Hematopoietic multipotent progenitor cell treated with erythropoietin and hydrocortisone succinate and interleukin-3 and kit ligand, for 6 days (in vitro differentiated cells): ENCODE measurements around the gene SLC35G6.
A peak's percentile ranks its signal among the peaks of the same experiment; 100 is the strongest.
"Not testable (repeated sequence)": the region's sequence is repeated elsewhere in the genome, so short reads cannot be mapped to it uniquely, and the experiment has no call there.

Source experiments
- DNase-seq: peaks from one replicate; pipeline ENCODE4 v3.0.0-alpha.2; 2015

The SLC35G6 gene

DNA sequence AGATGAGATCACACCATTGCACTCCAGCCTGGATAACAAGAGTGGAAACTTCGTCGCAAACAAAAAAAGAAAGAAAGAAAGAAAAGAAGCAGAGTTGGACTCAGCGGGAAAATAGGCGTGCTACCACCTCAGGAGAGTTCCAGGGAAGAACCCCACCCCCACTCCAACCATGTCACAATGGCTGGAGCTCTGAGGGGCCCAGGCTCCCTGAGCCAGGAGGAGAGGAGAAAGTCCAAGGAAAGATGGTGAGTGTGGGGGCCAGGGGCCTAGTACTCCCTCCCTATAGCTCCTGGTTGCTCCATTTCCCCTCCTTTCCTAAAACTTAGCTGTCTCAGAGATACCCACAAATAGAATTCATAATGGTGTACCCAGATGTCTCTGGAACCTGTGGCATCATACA, at the start of gene SLC35G6:
SLC35G6 (plus strand) TSS at position 172 of the 400 bp plus-strand sequence; CDS start at position 243, 71 bp downstream.
- not testable (repeated sequence) for DNase-seq

DNA sequence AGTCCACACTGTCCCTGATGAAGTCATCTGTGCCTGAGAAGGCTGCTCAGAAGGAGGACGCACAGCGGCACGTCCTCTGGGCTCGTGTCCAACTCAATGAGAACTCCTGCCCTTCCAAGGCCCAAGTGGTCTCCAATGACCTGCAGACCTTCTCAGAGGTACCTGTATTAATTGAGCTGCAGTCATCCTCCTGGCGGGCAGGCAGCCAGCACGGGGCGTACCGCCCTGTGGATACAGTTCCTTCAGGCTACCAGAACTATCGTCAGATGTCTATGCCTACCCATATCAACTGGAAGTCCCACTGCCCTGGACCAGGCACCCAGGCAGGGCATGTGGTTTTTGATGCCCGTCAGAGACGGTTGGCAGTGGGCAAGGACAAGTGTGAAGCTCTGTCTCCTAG, 49.0 kb upstream of the SLC35G6 start:
- no peak for DNase-seq

DNA sequence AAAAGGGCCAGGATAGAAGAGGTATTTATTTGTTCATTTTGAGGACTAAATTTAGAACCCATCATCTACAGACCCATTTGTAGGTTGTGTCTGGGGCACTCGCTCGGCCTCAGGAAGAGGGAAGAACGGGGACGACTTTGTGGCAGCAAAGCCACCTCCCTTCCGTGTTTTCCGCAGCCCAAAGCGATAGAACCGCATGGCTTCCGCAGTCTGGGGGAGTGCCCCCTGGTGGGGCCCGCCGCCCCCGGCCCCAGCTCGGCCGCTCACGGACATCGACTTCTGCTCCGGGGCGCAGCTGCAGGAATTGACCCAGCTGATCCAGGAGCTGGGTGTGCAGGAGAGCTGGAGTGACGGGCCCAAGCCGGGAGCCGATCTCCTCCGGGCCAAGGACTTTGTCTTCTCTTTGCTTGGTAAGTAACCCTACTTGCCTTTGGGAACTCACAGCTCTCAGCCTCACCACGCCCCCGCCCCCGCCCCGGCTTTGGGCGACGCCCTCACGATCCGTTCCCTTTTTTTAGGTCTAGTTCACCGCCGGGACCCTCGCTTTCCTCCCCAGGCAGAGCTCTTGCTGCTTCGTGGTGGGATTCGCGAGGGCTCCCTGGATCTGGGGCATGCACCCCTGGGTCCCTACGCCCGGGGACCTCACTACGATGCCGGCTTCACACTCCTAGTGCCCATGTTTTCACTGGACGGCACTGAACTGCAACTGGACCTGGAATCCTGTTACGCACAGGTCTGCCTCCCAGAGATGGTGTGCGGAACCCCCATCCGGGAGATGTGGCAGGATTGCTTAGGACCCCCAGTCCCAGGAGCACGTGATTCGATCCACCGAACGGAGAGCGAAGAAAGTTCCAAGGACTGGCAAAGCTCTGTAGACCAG, 45.3 kb upstream of the SLC35G6 start:
- peak; percentile 84 for DNase-seq

DNA sequence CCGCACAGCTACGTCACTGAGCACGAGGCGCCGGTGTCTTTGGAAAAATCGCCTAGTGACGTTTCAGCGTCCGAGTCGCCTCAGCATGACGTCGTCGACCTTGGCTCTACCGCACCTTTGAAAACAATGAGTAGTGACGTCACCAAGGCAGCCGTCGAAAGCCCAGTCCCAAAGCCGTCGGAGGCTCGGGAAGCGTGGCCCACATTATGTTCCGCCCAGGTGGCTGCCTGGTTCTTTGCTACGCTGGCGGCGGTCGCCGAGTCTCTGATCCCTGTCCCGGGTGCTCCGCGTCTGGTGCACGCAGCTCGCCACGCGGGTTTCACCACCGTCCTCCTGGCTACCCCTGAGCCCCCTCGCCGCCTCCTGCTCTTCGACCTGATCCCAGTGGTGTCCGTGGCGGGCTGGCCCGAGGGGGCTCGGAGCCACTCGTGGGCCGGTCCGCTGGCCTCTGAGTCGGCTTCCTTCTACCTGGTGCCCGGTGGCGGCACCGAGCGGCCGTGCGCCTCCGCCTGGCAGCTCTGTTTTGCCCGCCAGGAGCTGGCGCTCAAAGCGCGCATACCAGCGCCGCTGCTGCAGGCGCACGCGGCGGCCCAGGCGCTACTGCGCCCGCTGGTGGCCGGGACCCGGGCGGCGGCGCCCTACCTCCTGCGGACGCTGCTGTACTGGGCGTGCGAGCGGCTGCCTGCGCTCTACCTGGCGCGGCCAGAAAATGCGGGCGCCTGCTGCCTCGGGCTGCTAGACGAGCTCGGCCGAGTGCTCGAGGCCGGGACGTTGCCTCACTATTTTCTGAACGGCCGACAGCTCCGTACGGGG, 44.5 kb upstream of the SLC35G6 start:
- DNase-seq: peak; percentile 90

DNA sequence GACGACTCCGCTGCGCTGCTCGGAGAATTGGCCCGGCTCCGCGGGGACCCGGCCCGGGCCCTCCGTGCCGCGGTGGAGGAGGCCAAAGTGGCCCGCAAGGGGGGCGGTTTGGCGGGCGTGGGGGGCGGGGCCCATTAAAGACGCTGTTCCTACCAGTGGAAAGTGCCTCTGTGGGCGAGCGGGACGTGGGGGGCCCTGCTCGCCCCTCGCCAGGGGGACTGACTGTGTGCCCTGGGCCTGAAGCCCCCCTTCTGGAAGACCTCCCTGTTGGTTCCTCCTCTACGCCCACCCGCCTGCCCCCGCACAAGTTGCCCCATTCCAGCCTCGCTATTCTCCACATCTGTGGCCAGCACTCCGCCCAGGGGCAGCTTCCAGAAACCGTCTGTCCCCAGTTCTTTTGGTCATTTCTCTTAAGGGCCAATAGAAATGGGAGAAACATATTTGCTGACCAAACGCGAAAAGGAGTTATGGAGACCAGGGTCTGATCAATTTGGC, 43.8 kb upstream of the SLC35G6 start:
- no peak for DNase-seq

DNA sequence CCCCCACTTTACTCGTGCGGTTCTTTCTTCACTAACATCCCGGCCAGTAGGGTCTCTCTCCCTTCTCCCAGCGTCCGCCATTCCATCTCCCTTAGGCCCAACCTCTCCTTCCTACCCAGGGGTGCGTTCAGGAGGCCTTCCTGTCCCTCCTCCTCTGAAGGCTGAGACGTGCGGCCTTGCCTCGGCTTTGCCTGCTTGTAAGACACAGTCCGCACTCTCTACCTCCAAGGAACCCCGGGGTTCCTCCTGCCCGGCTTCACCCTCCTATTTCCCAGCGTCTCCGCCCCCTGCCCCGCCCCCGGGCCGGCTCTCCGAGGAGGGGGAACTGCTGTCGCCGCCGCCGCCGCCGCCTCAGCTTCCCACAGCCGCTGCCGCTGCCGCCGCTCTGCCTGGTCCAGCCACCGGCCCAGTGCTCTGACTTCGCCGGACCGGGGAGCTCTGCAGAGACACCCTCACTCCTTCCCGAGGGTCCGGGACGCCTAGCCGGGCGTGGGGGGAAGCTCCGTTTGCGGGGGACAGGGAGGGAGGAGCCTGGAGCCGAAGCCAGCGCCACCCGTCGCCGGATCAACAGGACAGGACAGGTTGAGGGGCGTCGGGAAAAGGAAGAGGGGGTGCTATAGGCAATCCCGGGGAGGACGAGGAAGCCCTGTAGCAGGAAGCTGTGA, 43.2 kb upstream of the SLC35G6 start:
- DNase-seq: peak; percentile 62

DNA sequence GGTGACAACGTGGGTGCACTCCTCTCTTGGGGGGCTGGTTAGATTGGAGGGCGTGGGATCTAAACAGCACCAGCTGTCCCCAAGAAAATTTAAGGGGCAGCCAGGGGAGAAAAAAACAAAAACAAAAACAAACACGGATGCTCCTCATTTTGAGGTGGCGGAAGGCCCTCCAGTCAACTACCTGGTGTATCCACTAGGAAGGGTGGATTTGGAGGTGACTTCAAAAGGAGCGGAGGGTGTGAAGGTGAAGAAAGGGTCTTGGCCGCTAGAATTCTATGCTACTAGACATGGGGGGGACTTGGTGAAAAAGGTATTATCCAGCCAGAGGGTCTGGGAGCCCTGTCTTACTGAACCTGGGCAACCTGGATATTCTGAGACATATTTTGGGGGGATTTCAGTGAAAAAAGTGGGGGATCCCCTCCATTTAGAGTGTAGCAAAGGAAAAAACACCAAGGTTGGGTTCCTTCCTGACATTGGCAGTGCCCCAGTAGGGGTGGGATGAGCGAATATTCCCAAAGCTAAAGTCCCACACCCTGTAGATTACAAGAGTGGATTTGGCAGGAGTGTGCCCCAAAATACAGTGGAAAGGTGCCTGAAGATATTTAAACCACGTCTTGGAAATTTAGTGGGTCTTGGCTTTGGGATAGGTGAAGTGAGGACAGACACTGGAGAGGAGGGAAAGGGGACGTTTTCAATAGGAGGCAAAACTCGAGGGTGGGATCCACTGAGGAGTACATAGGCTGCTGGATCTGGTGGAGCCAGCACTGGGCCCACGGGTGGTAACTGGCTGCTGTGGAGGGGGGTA, 42.4 kb upstream of the SLC35G6 start:
- DNase-seq: no peak

DNA sequence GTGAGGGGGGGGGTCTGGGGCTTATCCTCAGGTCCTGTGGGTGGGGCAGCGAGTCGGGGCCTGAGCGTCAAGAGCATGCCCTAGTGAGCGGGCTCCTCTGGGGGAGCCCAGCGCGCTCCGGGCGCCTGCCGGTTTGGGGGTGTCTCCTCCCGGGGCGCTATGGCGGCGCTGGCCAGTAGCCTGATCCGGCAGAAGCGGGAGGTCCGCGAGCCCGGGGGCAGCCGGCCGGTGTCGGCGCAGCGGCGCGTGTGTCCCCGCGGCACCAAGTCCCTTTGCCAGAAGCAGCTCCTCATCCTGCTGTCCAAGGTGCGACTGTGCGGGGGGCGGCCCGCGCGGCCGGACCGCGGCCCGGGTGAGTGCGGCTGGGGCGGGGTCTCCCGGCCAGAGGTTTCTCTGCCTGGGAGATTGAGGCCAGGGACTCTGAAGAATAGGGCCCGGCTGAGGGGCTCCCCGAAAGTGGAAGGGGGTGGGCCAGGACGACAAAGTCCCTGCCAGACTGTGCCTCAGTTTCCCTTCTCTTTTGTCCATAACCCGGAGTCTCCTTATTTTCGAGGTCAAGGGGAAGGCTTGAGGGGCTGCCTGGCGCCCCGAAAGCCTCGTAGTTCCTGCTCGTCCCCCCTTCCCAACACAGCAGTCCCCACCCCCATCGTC, 41.7 kb upstream of the SLC35G6 start, which contains the start of gene FGF11:
FGF11 (plus strand) TSS at position 51 of the 651 bp plus-strand sequence; CDS start at position 160, 109 bp downstream.
- no peak for DNase-seq

DNA sequence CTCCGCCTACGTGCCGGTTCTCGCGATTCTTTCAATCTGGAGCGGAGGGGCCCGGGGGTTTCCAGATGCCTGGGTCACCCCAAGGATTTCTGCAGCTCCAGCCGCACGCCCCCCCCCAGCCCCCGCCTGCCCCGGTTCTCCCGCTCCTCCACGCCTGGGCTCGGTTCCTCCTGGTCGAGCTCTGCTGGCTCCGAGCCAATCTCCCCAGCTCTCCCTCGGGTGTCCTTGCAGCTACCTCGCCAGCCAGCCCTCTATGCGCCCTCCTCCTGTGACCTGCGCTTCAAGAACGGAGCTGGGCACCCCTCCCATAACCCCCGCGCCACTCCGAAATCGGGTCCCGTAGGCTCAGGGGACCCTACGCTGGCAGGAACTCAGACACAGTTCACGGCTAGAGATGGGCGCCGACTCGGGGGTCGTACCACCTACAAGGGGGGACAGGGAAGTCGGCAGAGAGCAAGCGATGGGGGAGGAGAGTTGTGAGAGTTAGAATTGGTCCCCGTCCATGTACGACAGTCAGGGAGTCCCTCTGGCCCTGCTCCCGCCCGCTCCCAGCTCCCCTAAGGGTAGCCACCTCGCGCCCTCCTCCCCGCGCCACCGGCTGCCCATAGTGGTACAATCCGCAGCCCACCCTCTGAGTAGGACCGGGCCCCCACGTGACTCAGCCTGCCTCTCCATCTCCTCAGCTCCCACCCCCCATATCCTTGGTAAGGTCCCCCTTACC, 41.0 kb upstream of the SLC35G6 start:
- peak; percentile 54 for DNase-seq

DNA sequence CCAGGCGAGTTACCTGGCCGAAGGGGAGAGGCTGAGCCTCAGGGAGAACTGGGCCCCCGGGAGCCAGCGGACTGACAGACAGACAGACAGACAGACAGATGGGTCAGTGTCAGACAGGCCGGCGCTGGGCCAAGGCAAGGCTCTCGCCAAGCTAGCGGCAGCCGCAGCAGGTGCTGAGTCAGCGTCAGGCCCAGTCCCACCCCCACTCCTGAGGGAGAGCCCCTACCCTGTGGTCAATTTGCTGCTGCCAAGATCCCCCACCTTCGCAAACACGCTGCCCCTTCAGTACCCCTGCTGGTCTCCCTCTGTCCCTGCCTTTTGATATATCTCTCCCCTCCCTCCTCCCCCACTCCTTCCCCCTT, 40.4 kb upstream of the SLC35G6 start:
- peak; percentile 51 for DNase-seq

DNA sequence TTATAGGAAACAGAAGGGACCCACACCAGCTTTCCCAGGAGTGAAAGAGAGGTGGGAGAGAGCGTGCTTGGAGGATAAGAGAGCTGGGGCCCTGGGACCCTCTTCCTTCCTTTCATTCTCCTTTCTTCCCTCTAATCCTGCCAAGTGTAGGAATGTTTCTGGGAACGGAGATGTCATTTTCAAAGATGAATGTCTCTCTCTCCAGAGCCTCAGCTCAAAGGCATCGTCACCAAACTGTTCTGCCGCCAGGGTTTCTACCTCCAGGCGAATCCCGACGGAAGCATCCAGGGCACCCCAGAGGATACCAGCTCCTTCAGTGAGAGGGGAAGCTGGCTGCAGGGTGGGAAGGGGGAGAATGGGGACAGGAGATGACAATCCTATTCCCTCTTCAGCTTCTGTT, 40.0 kb upstream of the SLC35G6 start:
- DNase-seq: no peak

DNA sequence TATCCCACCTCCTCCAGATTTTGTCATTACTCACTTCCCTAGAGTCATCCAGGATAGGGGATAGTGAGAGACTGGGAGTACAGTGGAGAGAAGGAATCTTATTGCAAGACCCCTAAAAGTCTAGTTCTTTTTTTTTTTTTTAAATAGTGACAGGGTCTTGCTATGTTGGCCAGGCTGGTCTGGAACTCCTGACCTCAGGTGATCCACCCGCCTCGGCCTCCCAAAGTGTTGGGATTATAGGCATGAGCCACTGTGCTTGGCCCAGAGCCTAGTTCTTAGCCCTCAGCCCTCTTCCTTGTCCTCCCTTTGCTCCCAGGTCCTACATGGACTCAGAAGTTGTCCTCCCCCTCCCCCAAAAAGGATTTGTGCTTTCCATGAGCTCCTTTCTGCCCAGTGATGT, 39.1 kb upstream of the SLC35G6 start:
- DNase-seq: no peak

DNA sequence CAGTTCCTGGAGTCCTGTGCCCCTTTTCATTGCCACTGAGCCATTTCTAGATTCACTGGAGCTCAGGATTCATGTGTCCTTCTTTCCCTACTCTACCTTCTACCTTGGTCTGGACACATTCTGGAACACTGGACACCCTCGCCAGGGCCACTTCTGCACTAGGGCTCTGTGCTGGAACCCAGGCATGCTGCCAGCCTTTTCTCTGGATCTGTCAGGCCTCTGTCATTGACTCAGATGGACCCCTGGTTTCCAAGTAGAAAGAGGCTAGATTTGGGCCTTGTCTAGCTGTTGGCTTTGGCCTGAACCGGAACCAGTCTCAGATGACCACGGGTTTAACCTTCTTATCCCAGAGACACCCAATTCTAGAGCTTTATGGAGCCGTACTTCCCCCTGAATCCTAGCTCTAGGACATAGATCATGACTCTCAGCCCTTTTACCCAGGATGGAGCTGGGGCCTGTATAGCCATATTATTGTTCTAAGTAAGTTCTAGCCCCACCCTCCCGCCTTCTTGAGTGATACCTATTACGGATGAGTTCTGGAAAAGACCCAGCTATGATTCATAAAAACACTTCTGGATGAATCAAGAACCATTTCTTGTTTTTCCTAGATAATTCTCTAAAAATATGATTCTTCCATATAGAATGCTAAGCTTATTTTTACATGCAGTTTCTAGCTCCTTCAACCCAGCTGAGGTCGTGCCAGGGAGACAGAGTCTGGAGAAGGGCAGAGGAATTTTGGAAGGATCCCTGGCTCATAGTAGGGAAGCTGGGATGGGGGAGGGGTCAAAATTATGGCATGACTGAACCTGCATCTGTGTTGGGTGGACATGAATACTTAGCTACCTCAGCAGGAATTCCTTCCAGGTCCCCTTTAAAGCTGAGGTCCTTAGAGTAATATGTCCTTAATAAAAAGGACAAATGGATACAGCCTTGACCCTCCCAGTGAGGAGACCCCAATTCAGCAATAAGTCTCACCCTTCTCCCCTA, 37.5 kb upstream of the SLC35G6 start:
- no peak for DNase-seq

DNA sequence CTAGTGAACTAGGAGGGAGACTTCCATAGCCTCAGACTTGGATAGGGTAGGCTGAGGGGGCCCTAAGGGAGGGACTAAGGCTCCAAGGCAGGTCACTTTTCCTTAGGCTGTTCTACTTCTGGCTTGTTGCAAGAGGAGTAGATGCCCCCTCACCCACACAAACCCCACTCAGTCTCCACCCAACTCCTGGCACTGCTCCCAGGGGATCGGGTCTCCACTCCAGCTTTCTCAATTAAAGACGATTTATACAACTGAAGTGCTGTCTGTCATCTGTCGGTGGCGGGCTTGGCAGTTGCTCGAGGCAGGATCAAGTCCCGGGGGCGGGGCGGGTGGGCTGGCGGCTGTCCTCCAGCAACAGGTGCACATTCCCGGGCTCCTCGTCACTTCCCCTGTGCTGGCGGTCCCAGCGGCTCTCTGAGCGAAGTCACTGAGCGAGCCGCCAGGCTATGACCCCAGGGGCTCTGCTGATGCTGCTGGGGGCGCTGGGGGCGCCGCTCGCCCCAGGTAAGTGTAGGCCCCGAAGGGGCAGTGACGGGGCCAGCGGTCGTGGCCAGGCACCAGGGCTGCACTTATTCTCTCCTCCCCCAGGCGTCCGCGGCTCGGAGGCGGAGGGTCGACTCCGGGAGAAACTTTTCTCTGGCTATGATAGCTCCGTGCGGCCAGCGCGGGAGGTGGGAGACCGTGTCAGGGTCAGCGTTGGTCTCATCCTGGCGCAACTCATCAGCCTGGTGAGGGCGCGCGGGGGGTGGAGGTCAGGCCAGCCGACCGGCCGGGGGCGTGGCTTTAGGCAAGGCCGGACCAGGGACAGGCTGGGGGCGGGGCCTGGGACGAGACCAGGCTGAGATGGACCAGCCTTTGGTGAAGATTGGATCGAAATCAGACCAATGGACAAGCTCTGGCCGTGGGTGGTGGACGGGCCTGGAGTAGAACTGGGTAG, 36.3 kb upstream of the SLC35G6 start, which contains the start of gene CHRNB1:
CHRNB1 (plus strand) TSS at position 380 of the 937 bp plus-strand sequence; CDS start at position 447, 67 bp downstream.
- peak; percentile 57 for DNase-seq

DNA sequence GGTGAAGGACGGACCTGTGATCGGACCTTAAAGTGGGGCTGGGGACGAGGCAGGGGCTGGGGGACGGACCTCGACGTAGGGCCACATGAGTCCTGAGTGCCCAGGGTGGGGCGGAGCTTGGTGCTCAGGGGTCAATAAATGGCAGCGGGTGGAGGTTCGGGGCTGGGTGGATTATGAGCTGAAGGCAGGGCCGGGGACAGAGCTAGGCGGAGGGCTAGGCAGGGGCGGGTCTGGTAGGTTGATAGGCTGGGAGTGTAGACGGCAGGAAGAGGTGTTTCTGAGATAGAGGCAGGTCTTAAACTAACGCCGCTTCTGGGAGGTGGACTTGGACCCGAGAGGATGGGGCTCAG, 35.7 kb upstream of the SLC35G6 start:
- DNase-seq: peak; percentile 74

DNA sequence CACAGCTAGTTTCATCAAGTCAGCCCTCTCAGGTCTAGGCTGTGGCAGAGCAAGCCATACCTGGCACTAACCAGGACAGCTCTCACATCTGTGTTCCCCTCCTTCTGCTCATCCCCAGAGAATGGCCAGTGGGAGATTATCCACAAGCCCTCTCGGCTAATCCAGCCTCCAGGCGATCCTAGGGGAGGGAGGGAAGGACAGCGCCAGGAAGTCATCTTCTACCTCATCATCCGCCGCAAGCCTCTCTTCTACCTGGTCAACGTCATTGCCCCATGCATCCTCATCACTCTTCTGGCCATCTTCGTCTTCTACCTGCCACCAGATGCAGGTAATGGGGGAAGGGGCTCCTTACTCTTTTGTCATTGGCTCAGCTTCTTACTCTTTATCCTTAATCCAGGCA, 32.8 kb upstream of the SLC35G6 start:
- no peak for DNase-seq

DNA sequence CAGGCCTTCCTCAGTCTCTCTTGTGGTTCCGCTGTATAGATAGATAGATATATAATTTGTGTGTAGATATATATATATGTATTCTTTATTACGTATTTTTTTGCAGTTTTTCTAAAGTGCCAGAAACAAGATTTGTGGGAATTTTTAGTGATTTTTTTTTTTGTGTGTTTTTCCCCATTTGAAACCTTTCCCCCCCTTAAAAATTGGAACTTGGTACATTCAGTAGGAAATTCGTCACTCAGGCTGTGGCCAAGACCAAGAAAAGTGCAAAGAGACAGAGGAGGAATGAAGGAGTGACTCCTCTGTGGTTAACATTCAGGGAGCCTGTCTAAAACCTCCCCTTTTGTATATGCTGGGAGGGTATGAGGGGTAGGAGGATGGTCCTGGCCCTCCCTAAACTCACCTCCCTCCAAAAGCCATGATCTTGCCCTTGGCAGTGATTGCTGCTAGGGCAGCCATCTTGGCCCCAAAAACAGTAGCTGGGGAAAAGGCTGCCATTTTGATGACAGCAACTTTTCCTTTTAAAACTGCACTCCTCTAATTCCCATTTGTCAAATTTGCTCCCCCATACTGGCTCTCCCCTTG, 21.2 kb upstream of the SLC35G6 start:
- no peak for DNase-seq
